ENCODE data around the gene TGFBR3L. TPM values are rescaled to one million over a fixed set of nuclear protein-coding genes. Genes with fewer than 3 reads are reported as not detected.

TGFBR3L gene
- total and polyA plus RNA-seq, 4 donors = 0.25 to 0.77 TPM; not detected in 2

DNA sequence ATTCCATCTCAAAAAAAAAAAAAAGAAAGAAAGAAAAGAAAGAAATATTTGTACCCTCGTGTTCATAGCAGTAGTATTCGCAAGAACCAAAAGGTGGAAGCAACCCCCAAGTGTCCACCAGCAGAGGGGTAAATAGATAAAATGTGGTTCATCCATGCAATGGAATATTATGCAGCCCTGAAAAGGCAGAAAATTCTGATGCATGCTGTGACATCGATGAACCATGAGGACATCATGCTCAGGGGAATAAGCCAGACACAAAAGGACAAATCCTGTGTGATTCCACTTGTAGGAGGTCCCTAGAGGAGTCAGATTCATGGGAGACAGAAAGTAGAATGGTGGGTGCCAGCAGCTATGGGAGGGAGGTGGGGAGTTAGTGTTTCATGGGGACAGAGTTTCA is 32.7 kb upstream of the TGFBR3L start:
- Histone ChIP-seq H3K36me3 (ENCODE audit: control insufficient read depth in 4 of 4, insufficient read depth in 4 of 4, low read length in 4 of 4) (no peaks in the 10 kb centered on the region), H3K27me3 (ENCODE audit: control insufficient read depth in 3 of 3, insufficient read depth in 3 of 3, low read length in 2 of 3) (no peaks in the 10 kb centered on the region), H3K9ac (ENCODE audit: insufficient read depth in 1 of 2, low read length in 2 of 2) (no peak overlapping the region), H3K4me1 (ENCODE audit: control insufficient read depth in 5 of 5, insufficient read depth in 5 of 5, low read length in 5 of 5) (no peaks in the 10 kb centered on the region), H3K4me3 (no peak overlapping the region), H3K9me3 (ENCODE audit: control insufficient read depth in 4 of 4, insufficient read depth in 3 of 4, low read length in 3 of 4) (peaks cover 0 to 2% (median 0%) of the 10 kb centered on the region in 4 donors), H3K27ac (ENCODE audit: low read depth in 1 of 2, low read length in 1 of 2) (no peak overlapping the region)
- 91 to 94% methylated on average over 3 of the region's 3 CpGs for WGBS, 2 donors
- DNase-seq = no peak
- no peak for ATAC-seq (ENCODE audit: insufficient read depth, low FRiP score)
- TF ChIP-seq, protein P1, sequence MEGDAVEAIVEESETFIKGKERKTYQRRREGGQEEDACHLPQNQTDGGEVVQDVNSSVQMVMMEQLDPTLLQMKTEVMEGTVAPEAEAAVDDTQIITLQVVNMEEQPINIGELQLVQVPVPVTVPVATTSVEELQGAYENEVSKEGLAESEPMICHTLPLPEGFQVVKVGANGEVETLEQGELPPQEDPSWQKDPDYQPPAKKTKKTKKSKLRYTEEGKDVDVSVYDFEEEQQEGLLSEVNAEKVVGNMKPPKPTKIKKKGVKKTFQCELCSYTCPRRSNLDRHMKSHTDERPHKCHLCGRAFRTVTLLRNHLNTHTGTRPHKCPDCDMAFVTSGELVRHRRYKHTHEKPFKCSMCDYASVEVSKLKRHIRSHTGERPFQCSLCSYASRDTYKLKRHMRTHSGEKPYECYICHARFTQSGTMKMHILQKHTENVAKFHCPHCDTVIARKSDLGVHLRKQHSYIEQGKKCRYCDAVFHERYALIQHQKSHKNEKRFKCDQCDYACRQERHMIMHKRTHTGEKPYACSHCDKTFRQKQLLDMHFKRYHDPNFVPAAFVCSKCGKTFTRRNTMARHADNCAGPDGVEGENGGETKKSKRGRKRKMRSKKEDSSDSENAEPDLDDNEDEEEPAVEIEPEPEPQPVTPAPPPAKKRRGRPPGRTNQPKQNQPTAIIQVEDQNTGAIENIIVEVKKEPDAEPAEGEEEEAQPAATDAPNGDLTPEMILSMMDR (IDR thresholded peaks at IDR 0.05; ENCODE audit: control extremely low read depth, extremely low read depth) = no peak

DNA sequence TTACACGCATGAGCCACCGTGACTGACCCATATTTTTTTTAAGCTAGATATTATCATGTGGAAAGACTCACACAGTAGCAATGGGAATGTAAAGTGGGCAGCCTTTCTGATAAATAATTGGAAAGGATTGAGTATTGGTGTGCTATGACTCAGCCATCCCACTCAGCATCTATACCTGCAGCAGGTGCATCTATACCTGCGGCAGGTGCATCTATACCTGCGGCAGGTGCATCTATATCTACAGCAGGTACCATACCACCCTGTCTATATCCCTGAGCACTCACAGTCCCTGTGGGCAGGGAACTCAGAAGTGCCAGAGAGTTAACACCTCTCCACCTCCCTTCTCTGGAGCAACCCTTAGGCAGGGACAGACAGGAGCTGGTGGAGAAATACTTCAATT is 31.5 kb upstream of the TGFBR3L start:
- Histone ChIP-seq H3K4me1 (ENCODE audit: control insufficient read depth in 5 of 5, insufficient read depth in 5 of 5, low read length in 5 of 5) (no peaks in the 10 kb centered on the region), H3K36me3 (ENCODE audit: control insufficient read depth in 4 of 4, insufficient read depth in 4 of 4, low read length in 4 of 4) (no peaks in the 10 kb centered on the region), H3K9ac (ENCODE audit: insufficient read depth in 1 of 2, low read length in 2 of 2) (no peak overlapping the region), H3K27ac (ENCODE audit: low read depth in 1 of 2, low read length in 1 of 2) (no peak overlapping the region), H3K27me3 (ENCODE audit: control insufficient read depth in 3 of 3, insufficient read depth in 3 of 3, low read length in 2 of 3) (no peaks in the 10 kb centered on the region), H3K4me3 (no peak overlapping the region), H3K9me3 (ENCODE audit: control insufficient read depth in 4 of 4, insufficient read depth in 3 of 4, low read length in 3 of 4) (peaks cover 0 to 2% (median 0%) of the 10 kb centered on the region in 4 donors)
- DNase-seq (no peak), ATAC-seq (ENCODE audit: insufficient read depth, low FRiP score) (no peak)
- 83 to 90% methylated on average over 4 of the region's 4 CpGs for WGBS, 2 donors
- TF ChIP-seq, protein P1 (IDR thresholded peaks at IDR 0.05; ENCODE audit: control extremely low read depth, extremely low read depth) = no peak

DNA sequence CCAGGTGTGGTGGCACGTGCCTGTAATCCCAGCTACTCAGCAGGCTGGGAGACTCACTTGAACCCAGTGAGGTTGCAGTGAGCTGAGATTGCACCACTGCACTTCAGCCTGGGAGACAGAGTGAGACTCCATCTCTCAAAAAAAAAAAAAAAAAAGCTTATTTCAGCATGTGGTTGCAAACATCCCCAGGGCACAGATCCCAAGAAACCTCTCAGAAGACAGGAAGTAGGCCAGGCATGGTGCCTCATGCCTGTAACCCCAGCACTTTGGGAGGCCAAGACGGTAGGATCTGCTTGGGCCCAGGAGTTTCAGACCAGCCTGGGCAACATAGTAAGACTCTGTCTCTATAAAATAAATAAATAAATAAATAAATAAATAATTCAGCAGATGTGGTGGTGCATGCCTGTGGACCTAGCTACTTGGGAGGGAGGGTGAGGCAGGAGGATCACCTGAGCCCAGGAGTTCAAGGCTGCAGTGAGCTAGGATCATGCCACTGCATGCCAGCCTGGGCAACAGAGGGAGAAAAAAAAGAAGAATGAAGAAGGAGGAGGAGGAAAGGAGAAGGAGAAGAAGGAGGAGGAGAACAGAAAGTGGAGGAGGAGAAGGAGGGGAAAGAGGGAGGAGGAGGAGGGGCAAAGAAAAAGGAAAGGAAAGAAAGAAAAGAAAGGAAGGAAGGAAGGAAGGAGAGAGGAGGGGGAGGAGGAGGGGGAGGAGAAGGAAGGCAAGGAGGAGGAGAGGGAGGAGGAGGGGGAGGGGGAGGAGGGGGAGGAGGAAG is 30.6 kb upstream of the TGFBR3L start:
- Histone ChIP-seq H3K27me3 (ENCODE audit: control insufficient read depth in 3 of 3, insufficient read depth in 3 of 3, low read length in 2 of 3) (no peaks in the 10 kb centered on the region), H3K9me3 (ENCODE audit: control insufficient read depth in 4 of 4, insufficient read depth in 3 of 4, low read length in 3 of 4) (peaks cover 0 to 2% (median 0%) of the 10 kb centered on the region in 4 donors), H3K36me3 (ENCODE audit: control insufficient read depth in 4 of 4, insufficient read depth in 4 of 4, low read length in 4 of 4) (no peaks in the 10 kb centered on the region), H3K9ac (ENCODE audit: insufficient read depth in 1 of 2, low read length in 2 of 2) (no peak overlapping the region), H3K27ac (ENCODE audit: low read depth in 1 of 2, low read length in 1 of 2) (no peak overlapping the region), H3K4me3 (no peak overlapping the region), H3K4me1 (ENCODE audit: control insufficient read depth in 5 of 5, insufficient read depth in 5 of 5, low read length in 5 of 5) (no peaks in the 10 kb centered on the region)
- 67 to 73% methylated on average over 2 of the region's 2 CpGs for WGBS, 2 donors
- no peak for DNase-seq
- no peak for ATAC-seq (ENCODE audit: insufficient read depth, low FRiP score)
- TF ChIP-seq, protein P1 (IDR thresholded peaks at IDR 0.05; ENCODE audit: control extremely low read depth, extremely low read depth) = no peak

All from lung (tissue), 12 donors.